Endodermal cell (in vitro differentiated cells): Measurements from ENCODE around the gene GPHN. TPM values are rescaled to one million over a fixed set of nuclear protein-coding genes. Genes with fewer than 3 reads are reported as not detected.
A peak's percentile ranks its signal among the peaks of the same experiment; 100 is the strongest.

Experiments used
- DNase-seq: peaks from one replicate; pipeline ENCODE4 v3.0.0-alpha.2; 2017
- H3K27ac ChIP-seq: 2 replicates; pipeline ENCODE4 v1.5.1; 2013; ENCODE audit warnings: mild to moderate bottlenecking, low read depth, low read length, moderate library complexity
- H3K27me3 ChIP-seq: 2 replicates; pipeline ENCODE4 v1.6.1; 2013; ENCODE audit warnings: mild to moderate bottlenecking, low read length, moderate library complexity; ENCODE audit not compliant: insufficient read depth, control insufficient read depth, poor library complexity, severe bottlenecking
- H3K36me3 ChIP-seq: 2 replicates; pipeline ENCODE4 v1.7.0; 2013; ENCODE audit warnings: mild to moderate bottlenecking, low read length, moderate library complexity; ENCODE audit not compliant: control insufficient read depth, insufficient read depth
- H3K4me1 ChIP-seq: one replicate; pipeline ENCODE4 v1.7.0; 2013; ENCODE audit warnings: low read length; ENCODE audit not compliant: control insufficient read depth, insufficient read depth
- H3K4me3 ChIP-seq: 2 replicates; pipeline ENCODE4 v1.5.1; 2013; ENCODE audit warnings: mild to moderate bottlenecking, low read length, moderate library complexity
- H3K9ac ChIP-seq: 2 replicates; pipeline ENCODE4 v1.6.1; 2013; ENCODE audit warnings: mild to moderate bottlenecking, low read length, moderate library complexity; ENCODE audit not compliant: poor library complexity, severe bottlenecking; ENCODE audit errors: extremely low read depth
- H3K9me3 ChIP-seq: 2 replicates; pipeline ENCODE4 v1.6.1; 2013; ENCODE audit warnings: mild to moderate bottlenecking, low read length, moderate library complexity; ENCODE audit not compliant: control insufficient read depth
- H3K27ac Mint-ChIP-seq: 2 replicates; pipeline ENCODE4 v1.8.0; 2020; ENCODE audit warnings: mixed read lengths
- H3K27me3 Mint-ChIP-seq: 2 replicates; pipeline ENCODE4 v1.8.0; 2021; ENCODE audit warnings: mild to moderate bottlenecking, mixed read lengths; ENCODE audit not compliant: insufficient read depth
- H3K36me3 Mint-ChIP-seq: 2 replicates; pipeline ENCODE4 v1.8.0; 2020; ENCODE audit warnings: low read depth, mixed read lengths
- H3K4me1 Mint-ChIP-seq: 2 replicates; pipeline ENCODE4 v1.8.0; 2020; ENCODE audit warnings: mixed read lengths
- H3K4me3 Mint-ChIP-seq: 2 replicates; pipeline ENCODE4 v1.8.0; 2020; ENCODE audit warnings: mild to moderate bottlenecking, moderate library complexity, mixed read lengths
- H3K9me3 Mint-ChIP-seq: 2 replicates; pipeline ENCODE4 v1.8.0; 2020; ENCODE audit warnings: mild to moderate bottlenecking, mixed read lengths
- WGBS, 2 experiments: methylation state at CpG; one replicate each; pipeline versions ENCODE4 v1.1.5 to v1.1.7; 2013; ENCODE audit warnings: missing lambda C conversion rate in 2 of 2, mixed read lengths in 1 of 2; ENCODE audit not compliant: insufficient coverage in 1 of 2, insufficient read length in 1 of 2; 5-methylcytosine and 5-hydroxymethylcytosine counted together
- total RNA-seq, 2 donors: library from RNA; stranded (reverse); fragmentation: NEBNext Ultra II Directional in 1 of 2; extraction: Animal tissue kit (Norgen Biotek cat#: 25700) in 1 of 2; gene quantifications; 2 replicates in 1 of 2; 3 replicates in 1 of 2; pipeline ENCODE4 v1.2.1, GENCODE V29; 2021
- TF ChIP-seq, protein P1 (sequence below): fragments of 200-600 bp; sonication (generic); conservative IDR thresholded peaks from 2 replicates; pipeline ENCODE4 v1.5.0; 2021; ENCODE audit warnings: antibody characterized with exemption, mild to moderate bottlenecking

Gene GPHN
- total RNA-seq, 2 donors from 2014 or later = 12.4 to 15.0 TPM

DNA sequence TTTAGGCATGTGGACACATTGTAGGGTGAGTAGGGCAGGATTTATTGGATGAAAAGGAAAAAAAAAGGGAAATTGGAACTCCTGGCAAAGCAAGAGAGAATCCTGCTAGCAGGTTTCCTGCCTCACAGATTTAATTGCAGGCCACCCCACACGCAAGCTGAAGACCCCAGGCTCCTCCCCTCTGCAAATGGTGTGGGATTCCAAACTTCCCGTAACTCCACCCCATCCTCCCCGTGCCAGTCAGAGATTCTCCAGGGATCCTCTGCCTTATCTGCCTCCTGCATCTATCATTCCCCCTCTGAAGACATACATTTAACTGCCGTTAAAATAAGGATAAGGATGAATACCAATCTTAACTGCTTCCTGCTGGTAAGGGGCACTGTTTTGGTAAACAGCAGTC, 431.5 kb downstream of the GPHN start:
- H3K27ac ChIP-seq = no peak overlapping the region
- no peaks in the 10 kb centered on the region for H3K27me3 ChIP-seq
- peaks cover 21% of the 10 kb centered on the region for H3K36me3 Mint-ChIP-seq
- TF ChIP-seq, protein P1, sequence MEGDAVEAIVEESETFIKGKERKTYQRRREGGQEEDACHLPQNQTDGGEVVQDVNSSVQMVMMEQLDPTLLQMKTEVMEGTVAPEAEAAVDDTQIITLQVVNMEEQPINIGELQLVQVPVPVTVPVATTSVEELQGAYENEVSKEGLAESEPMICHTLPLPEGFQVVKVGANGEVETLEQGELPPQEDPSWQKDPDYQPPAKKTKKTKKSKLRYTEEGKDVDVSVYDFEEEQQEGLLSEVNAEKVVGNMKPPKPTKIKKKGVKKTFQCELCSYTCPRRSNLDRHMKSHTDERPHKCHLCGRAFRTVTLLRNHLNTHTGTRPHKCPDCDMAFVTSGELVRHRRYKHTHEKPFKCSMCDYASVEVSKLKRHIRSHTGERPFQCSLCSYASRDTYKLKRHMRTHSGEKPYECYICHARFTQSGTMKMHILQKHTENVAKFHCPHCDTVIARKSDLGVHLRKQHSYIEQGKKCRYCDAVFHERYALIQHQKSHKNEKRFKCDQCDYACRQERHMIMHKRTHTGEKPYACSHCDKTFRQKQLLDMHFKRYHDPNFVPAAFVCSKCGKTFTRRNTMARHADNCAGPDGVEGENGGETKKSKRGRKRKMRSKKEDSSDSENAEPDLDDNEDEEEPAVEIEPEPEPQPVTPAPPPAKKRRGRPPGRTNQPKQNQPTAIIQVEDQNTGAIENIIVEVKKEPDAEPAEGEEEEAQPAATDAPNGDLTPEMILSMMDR = no peak
- no peaks in the 10 kb centered on the region for H3K4me1 ChIP-seq
- H3K4me3 Mint-ChIP-seq = no peak overlapping the region
- no peak for DNase-seq
- H3K27me3 Mint-ChIP-seq = no peaks in the 10 kb centered on the region
- H3K4me3 ChIP-seq = no peak overlapping the region
- WGBS, 2 experiments = 85 to 92% methylated on average over 2 to 4 of the region's 4 CpGs
- peaks cover 26% of the 10 kb centered on the region for H3K9me3 Mint-ChIP-seq
- no peak overlapping the region for H3K27ac Mint-ChIP-seq
- peaks cover 11% of the 10 kb centered on the region for H3K36me3 ChIP-seq
- peaks cover 41% of the 10 kb centered on the region for H3K9me3 ChIP-seq
- H3K9ac ChIP-seq = no peak overlapping the region
- no peaks in the 10 kb centered on the region for H3K4me1 Mint-ChIP-seq

DNA sequence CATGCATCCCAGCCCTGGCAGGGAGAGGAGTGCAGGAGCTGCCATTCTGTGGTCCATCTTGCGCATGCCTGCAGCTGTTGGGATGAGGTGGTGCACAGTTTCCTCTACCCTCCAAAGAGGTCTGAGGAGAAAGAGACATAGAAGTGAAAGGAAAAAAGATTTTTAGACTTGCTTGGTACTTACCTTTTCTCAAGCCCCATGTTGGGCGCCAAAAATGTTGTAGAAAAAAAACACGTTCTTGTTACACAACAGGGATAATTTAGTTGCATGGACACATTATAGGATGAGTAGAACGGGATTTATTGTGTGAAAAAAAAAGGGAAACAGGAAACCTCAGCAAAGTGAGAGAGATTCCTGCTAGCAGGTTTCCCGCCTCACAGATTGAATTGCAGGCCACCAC, 436.9 kb downstream of the GPHN start:
- TF ChIP-seq, protein P1 = no peak
- Mint-ChIP-seq H3K27ac (no peak overlapping the region), H3K27me3 (no peaks in the 10 kb centered on the region), H3K9me3 (peaks cover 57% of the 10 kb centered on the region), H3K4me3 (no peak overlapping the region), H3K4me1 (no peaks in the 10 kb centered on the region), H3K36me3 (peaks cover 48% of the 10 kb centered on the region)
- peaks cover 37% of the 10 kb centered on the region for H3K36me3 ChIP-seq
- 94 to 100% methylated on average over 3 to 5 of the region's 5 CpGs for WGBS, 2 experiments
- H3K4me3 ChIP-seq = peak overlapping the region; percentile 69
- H3K9ac ChIP-seq = no peak overlapping the region
- no peak overlapping the region for H3K27ac ChIP-seq
- H3K27me3 ChIP-seq = no peaks in the 10 kb centered on the region
- no peaks in the 10 kb centered on the region for H3K4me1 ChIP-seq
- DNase-seq = no peak
- peaks cover 80% of the 10 kb centered on the region for H3K9me3 ChIP-seq

DNA sequence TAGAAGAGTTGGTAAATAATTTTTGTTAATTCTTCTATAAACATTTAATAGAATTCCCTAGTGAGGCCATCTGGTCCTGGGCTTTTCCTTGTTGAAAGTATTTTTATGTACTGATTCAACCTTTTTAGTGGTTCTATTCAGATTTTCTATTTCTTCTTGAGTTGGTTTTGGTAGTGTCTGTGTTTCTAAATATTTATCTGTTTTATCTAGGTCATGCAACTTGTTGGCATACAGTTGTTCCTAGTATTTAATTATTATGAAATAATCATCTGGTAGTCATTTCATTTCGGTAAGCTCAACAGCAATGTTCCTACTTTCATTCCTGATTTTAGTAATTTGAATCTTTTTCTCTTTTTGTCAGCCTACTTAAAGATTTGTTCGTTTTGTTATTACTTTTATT, 447.2 kb downstream of the GPHN start:
- TF ChIP-seq, protein P1 = no peak
- Mint-ChIP-seq H3K4me1 (no peaks in the 10 kb centered on the region), H3K36me3 (peaks cover 13% of the 10 kb centered on the region), H3K4me3 (no peak overlapping the region), H3K9me3 (peaks cover 30% of the 10 kb centered on the region), H3K27ac (no peak overlapping the region), H3K27me3 (no peaks in the 10 kb centered on the region)
- Histone ChIP-seq H3K36me3 (no peaks in the 10 kb centered on the region), H3K9ac (no peak overlapping the region), H3K9me3 (peaks cover 21% of the 10 kb centered on the region), H3K27me3 (no peaks in the 10 kb centered on the region), H3K27ac (no peak overlapping the region), H3K4me1 (no peaks in the 10 kb centered on the region), H3K4me3 (no peak overlapping the region)
- DNase-seq = no peak
- 86% methylated on average over 1 of the region's 2 CpGs; no CpG with 5 or more reads in 1 of the 2 experiments for WGBS, 2 experiments
